OCI-LY3 (cell line): Measurements from ENCODE around the gene PRPF19.
A peak's percentile ranks its signal among the peaks of the same experiment; 100 is the strongest.

ENCODE experiments used
- H2AFZ ChIP-seq: fragments of 200-600, 300-600 bp; shearing (Covaris generic); 2 replicates; pipeline ENCODE4 v1.6.0; 2014; ENCODE audit warnings: antibody characterized with exemption, low read depth, low read length
- H3K27ac ChIP-seq: fragments of 200-600, 300-600 bp; sonication (generic); 2 replicates; pipeline ENCODE4 v1.5.1; 2014; ENCODE audit warnings: mild to moderate bottlenecking, low read length, moderate library complexity, mixed read lengths
- H3K27me3 ChIP-seq: fragments of 200-600, 300-600 bp; sonication (generic); 2 replicates; pipeline ENCODE4 v1.6.1; 2014; ENCODE audit warnings: low read depth, low read length, mixed read lengths
- H3K36me3 ChIP-seq: fragments of 200-600, 300-600 bp; sonication (generic); replicated peaks from 2 replicates; pipeline ENCODE3; 2014; ENCODE audit warnings: low read depth, low read length, mixed read lengths
- H3K4me1 ChIP-seq: fragments of 300-600, 200-600 bp; sonication (generic); 2 replicates; pipeline ENCODE4 v1.6.1; 2014; ENCODE audit warnings: low read length, mixed read lengths
- H3K4me2 ChIP-seq: fragments of 200-600, 300-600 bp; sonication (generic); 2 replicates; pipeline ENCODE4 v1.6.1; 2014; ENCODE audit warnings: low read length, mixed read lengths
- H3K4me3 ChIP-seq: fragments of 300-600, 200-600 bp; sonication (generic); 2 replicates; pipeline ENCODE4 v1.5.1; 2014; ENCODE audit warnings: antibody characterized with exemption, mild to moderate bottlenecking, low read length, moderate library complexity
- H3K79me2 ChIP-seq: fragments of 300-600, 200-600 bp; shearing (Covaris generic); 2 replicates; pipeline ENCODE4 v1.6.1; 2014; ENCODE audit warnings: mild to moderate bottlenecking, low read length, mixed read lengths
- H3K9ac ChIP-seq: fragments of 300-600, 200-600 bp; shearing (Covaris generic); 2 replicates; pipeline ENCODE4 v1.6.0; 2014; ENCODE audit warnings: mild to moderate bottlenecking, low read length, moderate library complexity
- H3K9me3 ChIP-seq: fragments of 200-600, 300-600 bp; shearing (Covaris generic); 2 replicates; pipeline ENCODE4 v1.6.1; 2014; ENCODE audit warnings: low read length, mixed read lengths; ENCODE audit not compliant: insufficient read depth
- H4K20me1 ChIP-seq: fragments of 200-600, 300-600 bp; sonication (generic); 2 replicates; pipeline ENCODE4 v1.6.1; 2016; ENCODE audit warnings: low read length, mixed read lengths; ENCODE audit not compliant: insufficient read depth
- CTCF ChIP-seq: fragments of 200-600, 300-600 bp; sonication (generic); IDR thresholded peaks from 2 replicates; pipeline ENCODE4 v1.5.1; 2014; ENCODE audit warnings: antibody characterized with exemption, low read length, low read depth
- EZH2phosphoT487 ChIP-seq: fragments of 200-600 bp; shearing (Covaris generic); IDR thresholded peaks from 2 replicates; pipeline ENCODE4 v1.6.1; 2018; ENCODE audit warnings: antibody characterized with exemption, mixed run types, low read depth

PRPF19 gene

GRCh38 chr11:60950024-60950423, 43.6 kb upstream of the PRPF19 start:
- H3K27me3 ChIP-seq, result no peaks in the 10 kb centered on the region
- H3K4me3 ChIP-seq, result peak overlapping the region; percentile 91
- H3K9me3 ChIP-seq, result no peaks in the 10 kb centered on the region
- no peak for TF ChIP-seq CTCF
- TF ChIP-seq EZH2phosphoT487, result no peak
- peaks cover 50% of the 10 kb centered on the region for H3K4me1 ChIP-seq
- H3K9ac ChIP-seq, result peak overlapping the region; percentile 98
- peak overlapping the region; percentile 96 for H3K27ac ChIP-seq
- H4K20me1 ChIP-seq, result peaks cover 54% of the 10 kb centered on the region
- H2AFZ ChIP-seq, result no peak overlapping the region
- peaks cover 45% of the 10 kb centered on the region for H3K36me3 ChIP-seq
- peak overlapping the region; percentile 98 for H3K4me2 ChIP-seq
- peaks cover 68% of the 10 kb centered on the region for H3K79me2 ChIP-seq

GRCh38 chr11:60948250-60948649, 41.9 kb upstream of the PRPF19 start:
- Histone ChIP-seq H3K36me3 (peaks cover 61% of the 10 kb centered on the region), H3K79me2 (peaks cover 85% of the 10 kb centered on the region), H3K27ac (no peak overlapping the region), H3K4me2 (peak overlapping the region; percentile 52), H3K9me3 (no peaks in the 10 kb centered on the region), H3K9ac (no peak overlapping the region), H2AFZ (no peak overlapping the region), H3K4me1 (peaks cover 33% of the 10 kb centered on the region), H4K20me1 (peaks cover 72% of the 10 kb centered on the region), H3K4me3 (peak overlapping the region; percentile 37; the same call in 1 of the 2 replicates), H3K27me3 (no peaks in the 10 kb centered on the region)
- TF ChIP-seq CTCF (no peak), EZH2phosphoT487 (no peak)

- H4K20me1 ChIP-seq, result peaks cover 78% of the 10 kb centered on the region
- H3K9ac ChIP-seq, result no peak overlapping the region
- no peaks in the 10 kb centered on the region for H3K27me3 ChIP-seq
These were observed 41.3 kb upstream of the PRPF19 start for GRCh38 chr11:60947700-60948099.

GRCh38 chr11:60946601-60947264, 40.3 kb upstream of the PRPF19 start:
- Histone ChIP-seq H3K27me3 (no peaks in the 10 kb centered on the region), H4K20me1 (peaks cover 87% of the 10 kb centered on the region), H2AFZ (no peak overlapping the region), H3K79me2 (peaks cover 92% of the 10 kb centered on the region), H3K36me3 (peaks cover 76% of the 10 kb centered on the region), H3K9ac (no peak overlapping the region), H3K4me2 (no peak overlapping the region), H3K9me3 (no peaks in the 10 kb centered on the region), H3K27ac (no peak overlapping the region), H3K4me1 (peaks cover 35% of the 10 kb centered on the region), H3K4me3 (no peak overlapping the region)
- no peak for TF ChIP-seq EZH2phosphoT487
- no peak for TF ChIP-seq CTCF

More at GRCh38 chr11:60947700-60948099, 41.3 kb upstream of the PRPF19 start:
- TF ChIP-seq EZH2phosphoT487 (no peak), CTCF (no peak)
- Histone ChIP-seq H3K79me2 (peaks cover 90% of the 10 kb centered on the region), H3K4me2 (no peak overlapping the region), H3K9me3 (no peaks in the 10 kb centered on the region), H3K4me1 (peaks cover 32% of the 10 kb centered on the region), H2AFZ (no peak overlapping the region), H3K4me3 (no peak overlapping the region), H3K27ac (no peak overlapping the region), H3K36me3 (peaks cover 66% of the 10 kb centered on the region)
